DMS53 treated with DMSO at 0.1 percent for 48 hours (cell line): ENCODE measurements around the gene MYL7.

Experiments used
- DNase-seq: peaks from one replicate; lab custom pipeline; 2025; ENCODE audit not compliant: unreplicated experiment; lab: John Stamatoyannopoulos, UW

MYL7 gene

DNA sequence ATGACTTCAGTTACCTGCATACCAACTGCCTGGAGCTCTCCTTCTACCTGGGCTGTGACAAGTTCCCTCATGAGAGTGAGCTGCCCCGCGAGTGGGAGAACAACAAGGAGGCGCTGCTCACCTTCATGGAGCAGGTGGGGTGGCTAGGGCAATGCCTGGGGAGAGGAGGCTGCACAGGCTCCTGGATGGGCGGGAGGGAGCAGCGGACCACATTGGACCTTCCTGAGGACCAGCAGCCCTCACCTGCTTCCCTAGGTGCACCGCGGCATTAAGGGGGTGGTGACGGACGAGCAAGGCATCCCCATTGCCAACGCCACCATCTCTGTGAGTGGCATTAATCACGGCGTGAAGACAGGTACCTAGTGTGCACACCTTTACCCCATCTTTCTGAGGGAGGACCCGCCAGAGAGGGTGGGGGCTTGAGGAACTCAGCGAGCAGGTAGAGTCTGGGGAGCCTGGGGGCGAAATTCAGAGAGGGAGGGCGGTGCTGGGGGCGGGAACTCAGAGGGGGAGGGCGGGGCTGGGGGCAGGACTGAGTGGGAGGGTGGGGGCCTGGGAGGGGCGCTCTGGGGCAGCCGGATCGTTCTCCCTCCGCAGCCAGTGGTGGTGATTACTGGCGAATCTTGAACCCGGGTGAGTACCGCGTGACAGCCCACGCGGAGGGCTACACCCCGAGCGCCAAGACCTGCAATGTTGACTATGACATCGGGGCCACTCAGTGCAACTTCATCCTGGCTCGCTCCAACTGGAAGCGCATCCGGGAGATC lies 28.0 kb downstream of the MYL7 start:
- DNase-seq, result peak; percentile 66

GRCh38 chr7:44112231-44112996 lies 28.7 kb downstream of the MYL7 start:
- DNase-seq, result peak; percentile 63

GRCh38 chr7:44111761-44112160 lies 29.4 kb downstream of the MYL7 start:
- peak; percentile 9 for DNase-seq

DNA sequence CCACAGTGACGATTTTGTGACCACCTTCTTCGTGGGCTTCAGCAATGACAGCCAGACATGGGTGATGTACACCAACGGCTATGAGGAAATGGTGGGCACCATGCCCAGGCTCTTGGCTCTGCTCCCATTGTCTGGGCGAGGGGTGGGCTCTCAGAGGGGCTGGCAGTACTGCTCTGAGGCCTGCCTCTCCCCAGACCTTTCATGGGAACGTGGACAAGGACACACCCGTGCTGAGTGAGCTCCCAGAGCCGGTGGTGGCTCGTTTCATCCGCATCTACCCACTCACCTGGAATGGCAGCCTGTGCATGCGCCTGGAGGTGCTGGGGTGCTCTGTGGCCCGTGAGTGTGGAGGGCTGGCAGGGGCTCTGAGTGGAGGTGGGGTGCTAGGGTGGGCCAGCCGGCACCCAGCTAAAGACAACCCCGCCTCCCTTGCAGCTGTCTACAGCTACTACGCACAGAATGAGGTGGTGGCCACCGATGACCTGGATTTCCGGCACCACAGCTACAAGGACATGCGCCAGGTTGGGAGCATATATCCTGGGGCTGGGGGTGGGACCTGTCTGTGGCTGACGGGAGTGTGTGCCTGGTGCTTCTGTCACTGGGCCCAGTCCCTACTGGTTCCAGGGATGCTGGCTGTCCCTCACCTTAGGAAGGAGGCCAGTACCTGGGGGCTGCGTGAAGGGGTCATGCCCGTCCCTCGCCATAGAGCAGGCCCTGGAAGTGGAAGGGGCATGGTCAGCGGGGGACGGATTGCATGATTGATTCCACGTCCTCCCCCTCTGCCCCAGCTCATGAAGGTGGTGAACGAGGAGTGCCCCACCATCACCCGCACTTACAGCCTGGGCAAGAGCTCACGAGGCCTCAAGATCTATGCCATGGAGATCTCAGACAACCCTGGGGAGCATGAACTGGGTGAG lies 30.2 kb downstream of the MYL7 start:
- no peak for DNase-seq

DNA sequence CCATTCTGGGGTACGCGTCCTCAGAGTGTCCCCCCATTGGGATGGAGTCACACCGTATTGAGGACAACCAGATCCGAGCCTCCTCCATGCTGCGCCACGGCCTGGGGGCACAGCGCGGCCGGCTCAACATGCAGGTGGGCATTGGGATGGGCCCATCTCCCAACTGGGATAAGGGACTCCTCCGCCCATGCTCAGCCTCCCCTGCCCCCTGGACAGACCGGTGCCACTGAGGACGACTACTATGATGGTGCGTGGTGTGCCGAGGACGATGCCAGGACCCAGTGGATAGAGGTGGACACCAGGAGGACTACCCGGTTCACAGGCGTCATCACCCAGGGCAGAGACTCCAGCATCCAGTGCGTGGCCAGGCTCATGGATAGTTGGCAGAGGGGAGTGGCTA lies 31.1 kb downstream of the MYL7 start:
- DNase-seq, result no peak

DNA sequence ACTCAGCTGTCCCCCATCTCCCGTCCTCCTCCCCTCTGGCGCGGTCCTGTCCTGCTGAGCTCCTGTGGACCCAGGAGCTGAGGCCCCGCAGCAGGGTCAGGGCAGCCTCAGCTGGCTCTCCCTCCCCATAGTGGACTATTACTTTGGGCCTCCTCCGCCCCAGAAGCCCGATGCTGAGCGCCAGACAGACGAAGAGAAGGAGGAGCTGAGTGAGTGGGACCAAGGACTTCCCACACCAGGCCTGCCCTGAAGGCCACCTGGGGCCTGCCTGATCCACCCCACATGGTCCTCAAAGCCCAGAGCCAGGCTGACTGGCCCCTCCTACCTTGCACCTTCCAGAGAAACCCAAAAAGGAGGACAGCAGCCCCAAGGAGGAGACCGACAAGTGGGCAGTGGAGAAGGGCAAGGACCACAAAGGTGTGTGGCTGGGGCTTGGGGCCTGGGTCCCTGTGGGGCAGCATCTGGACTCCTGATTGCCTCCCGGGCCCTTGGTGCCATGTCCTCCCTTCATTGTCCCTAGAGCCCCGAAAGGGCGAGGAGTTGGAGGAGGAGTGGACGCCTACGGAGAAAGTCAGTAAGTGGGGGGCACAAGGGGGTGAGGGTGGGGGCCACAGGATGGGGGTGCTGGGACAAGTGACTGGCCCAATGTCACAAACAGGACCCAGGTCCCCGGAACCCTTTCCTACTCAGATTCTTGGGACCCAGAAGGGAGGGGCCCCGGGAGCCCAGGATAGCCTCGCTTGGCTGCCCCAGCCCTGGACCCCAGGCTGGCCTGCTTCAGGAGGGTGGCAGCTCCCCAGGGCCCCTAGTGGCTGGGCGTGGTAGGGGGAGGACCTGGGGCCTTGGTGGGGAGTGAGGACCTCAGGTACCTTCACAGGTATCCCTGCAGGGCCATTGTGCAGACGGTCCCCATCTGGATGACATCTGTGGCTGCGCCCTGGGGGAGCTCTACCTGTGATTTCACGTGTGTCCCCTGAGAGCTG lies 32.1 kb downstream of the MYL7 start:
- no peak for DNase-seq

DNA sequence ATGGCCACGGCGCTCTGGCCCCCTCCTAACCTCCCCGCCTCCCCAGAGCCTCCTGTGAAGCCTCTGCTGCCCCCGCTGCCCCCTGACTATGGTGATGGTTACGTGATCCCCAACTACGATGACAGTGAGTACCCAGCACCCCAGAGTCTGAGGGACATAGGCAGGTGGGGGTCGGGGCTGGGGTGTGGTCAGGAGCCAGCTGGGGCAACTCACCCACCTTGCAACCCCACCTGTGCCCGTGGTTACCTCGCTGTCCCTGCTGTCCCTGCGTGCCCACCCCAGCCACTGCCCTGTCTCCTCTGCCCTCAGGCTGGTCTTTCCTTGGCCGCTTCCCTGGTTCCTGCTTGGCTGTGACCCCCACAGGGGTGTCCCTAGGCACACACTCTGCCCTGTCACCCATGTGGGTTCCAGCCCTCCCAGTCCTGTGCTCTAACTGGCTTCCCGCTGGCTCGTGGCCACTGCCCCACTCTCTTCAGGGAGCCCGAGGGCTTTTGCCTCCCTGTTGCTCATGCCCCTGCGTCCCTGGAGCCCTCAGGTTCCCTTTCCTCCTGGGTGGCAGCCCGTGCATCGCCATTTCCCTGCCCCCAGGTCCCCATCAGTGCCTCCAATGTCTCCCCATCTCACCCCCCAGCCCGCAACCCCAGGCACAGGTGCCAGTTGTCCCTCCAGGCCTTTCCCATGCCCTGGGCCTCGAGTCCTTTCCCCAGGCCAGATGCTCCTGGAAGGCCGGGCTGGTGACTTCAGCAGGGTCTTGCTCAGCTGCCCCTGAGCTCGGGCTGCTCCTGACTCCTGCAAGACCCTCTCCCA lies 33.0 kb downstream of the MYL7 start:
- DNase-seq, result no peak

GRCh38 chr7:44107116-44107960 lies 33.8 kb downstream of the MYL7 start:
- DNase-seq, result no peak

GRCh38 chr7:44106311-44107065 lies 34.6 kb downstream of the MYL7 start:
- DNase-seq, result no peak

- no peak for DNase-seq
Observed at GRCh38 chr7:44105832-44106231, 35.3 kb downstream of the MYL7 start.

DNA sequence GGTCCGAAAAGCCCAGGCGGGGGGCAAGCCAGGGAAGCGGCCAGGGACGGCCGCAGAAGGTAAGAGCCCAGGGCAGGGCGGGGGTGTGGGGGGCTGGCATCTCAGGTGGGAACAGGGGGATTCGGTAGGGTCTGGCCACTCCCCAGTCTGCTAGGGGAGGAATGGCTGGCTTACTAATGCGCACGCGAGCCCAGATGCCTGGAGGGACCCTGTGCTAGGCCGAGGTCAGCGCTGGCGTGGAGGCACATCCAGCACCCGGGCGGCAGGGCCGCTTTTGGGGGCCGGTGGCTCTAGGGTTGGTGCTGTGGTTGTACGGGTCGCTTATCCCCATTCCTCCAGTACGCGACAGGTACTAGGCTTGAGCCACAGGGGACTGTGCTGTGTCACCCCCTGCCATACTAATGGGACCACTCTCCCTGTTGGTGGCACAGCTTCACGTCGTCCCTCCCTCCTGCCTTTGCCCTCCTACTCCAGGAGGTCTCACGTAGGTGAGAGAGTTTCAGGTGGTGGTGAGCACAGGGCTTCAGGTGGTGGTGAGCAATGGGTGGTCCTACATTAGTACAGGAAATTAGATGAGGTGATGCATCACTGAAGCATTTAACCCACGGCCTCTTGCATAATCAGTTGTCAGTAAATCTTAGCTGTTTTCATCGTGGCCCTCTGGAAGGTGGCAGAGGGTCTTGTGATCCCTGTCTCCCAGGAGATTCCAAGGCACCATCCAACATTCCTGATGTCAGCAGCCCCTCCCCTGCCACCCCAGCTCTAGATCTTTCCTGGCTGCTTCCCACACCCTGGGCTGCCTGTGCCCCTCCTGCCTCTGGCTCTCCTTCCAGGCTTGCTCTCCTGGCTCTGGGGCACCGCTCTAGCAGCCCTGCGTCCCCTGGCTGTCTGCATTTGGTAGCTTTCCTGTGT lies 36.0 kb downstream of the MYL7 start:
- no peak for DNase-seq

- no peak for DNase-seq
Observed at GRCh38 chr7:44103923-44104859, 36.9 kb downstream of the MYL7 start, which contains the start of gene AEBP1. Gene AEBP1 (plus strand): TSS chr7:44104345. CDS start chr7:44104666, 321 bp downstream.

DNA sequence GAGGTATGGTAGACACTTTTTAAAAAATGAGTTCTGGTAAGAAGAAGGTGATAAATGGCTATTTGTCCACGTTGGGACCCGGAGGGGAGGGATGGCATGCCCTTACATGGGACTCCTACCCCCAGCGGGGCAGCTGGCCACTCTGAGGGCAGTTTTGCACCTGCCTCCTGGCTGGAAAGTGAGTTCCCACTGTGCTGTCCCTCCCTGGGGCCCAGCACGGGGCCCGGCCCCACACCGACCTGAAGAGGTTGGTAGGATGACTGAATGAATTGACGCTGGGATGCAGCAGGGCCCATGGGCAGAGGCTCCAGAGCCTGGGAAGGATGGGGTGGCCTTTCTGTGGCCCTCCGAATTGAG lies 37.6 kb downstream of the MYL7 start:
- DNase-seq, result no peak

DNA sequence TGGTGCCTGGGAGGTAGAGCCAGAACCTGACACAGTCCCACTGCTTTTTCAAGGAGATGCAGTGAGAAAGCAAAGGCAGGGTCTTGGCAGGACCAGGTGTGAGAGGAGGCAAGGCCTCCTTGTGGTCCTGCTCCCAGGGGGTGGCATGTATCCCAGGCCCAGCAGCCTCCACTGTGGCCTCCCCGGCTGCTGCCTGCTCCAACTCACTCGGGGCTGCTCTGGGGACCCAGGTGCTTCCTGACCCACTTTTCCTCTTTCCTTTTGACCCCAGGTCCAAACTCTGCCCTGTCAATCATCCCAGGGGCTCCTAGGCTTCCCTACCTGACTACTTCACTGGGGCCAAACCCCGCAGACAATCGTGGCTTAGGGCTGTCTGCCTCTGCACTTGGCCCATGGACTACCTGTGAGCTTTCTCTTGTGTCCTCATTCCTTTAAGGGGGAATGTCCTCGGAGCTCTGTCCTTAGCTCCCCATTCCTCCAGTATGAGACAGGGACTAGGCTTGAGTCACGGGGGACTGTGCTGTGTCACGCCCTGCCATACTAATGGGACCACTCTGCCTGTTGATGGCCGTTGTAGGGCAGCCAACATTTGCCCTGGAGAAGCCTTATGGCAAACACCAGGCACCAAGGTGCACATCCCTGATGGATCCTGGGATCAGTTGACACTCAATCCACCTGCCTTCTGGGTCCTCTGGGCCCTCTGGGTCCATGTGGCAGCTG lies 38.1 kb downstream of the MYL7 start:
- DNase-seq, result no peak
